Hepatocyte (in vitro differentiated cells): Measurements from ENCODE around the gene GTF3C1.

ENCODE experiments used
- EZH2 ChIP-seq: fragments of 200-600 bp; sonication (generic); IDR thresholded peaks from 2 replicates; pipeline ENCODE4 v1.6.1; 2016; ENCODE audit warnings: antibody characterized with exemption, mild to moderate bottlenecking, borderline replicate concordance
- TF ChIP-seq, protein P1 (sequence below): fragments of 200-600 bp; sonication (generic); IDR thresholded peaks from 2 replicates; pipeline ENCODE4 v1.5.1; 2016; ENCODE audit warnings: antibody characterized with exemption, mild to moderate bottlenecking; ENCODE audit not compliant: poor library complexity

DNA sequence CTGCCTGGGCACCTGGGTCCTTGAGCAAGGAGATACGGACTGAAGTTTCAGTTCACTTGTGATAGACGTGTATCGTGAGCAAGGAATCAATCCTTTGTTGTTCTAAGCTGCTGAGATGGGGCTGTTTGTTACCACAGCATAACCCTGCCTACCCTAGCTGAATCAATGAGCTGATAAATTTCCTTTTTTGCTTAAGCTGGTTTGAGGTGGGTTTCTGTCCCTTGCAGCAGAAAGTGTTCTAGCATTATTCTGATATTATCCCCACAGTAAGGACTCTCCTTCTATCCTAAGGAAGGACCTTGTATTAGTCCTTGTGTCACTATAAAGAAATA is 96.3 kb downstream of the GTF3C1 start:
- TF ChIP-seq, protein P1, sequence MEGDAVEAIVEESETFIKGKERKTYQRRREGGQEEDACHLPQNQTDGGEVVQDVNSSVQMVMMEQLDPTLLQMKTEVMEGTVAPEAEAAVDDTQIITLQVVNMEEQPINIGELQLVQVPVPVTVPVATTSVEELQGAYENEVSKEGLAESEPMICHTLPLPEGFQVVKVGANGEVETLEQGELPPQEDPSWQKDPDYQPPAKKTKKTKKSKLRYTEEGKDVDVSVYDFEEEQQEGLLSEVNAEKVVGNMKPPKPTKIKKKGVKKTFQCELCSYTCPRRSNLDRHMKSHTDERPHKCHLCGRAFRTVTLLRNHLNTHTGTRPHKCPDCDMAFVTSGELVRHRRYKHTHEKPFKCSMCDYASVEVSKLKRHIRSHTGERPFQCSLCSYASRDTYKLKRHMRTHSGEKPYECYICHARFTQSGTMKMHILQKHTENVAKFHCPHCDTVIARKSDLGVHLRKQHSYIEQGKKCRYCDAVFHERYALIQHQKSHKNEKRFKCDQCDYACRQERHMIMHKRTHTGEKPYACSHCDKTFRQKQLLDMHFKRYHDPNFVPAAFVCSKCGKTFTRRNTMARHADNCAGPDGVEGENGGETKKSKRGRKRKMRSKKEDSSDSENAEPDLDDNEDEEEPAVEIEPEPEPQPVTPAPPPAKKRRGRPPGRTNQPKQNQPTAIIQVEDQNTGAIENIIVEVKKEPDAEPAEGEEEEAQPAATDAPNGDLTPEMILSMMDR, result no peak
- no peak for TF ChIP-seq EZH2
